GM12874 (cell line): Measurements from ENCODE around the gene KAT6B.

Experiments
- TF ChIP-seq, protein P1 (sequence below): IDR thresholded peaks from 2 replicates; pipeline ENCODE4 v1.5.1; 2011; ENCODE audit warnings: low read depth, mild to moderate bottlenecking, control low read depth, low read length, moderate library complexity; ENCODE audit not compliant: insufficient read depth

KAT6B gene

DNA sequence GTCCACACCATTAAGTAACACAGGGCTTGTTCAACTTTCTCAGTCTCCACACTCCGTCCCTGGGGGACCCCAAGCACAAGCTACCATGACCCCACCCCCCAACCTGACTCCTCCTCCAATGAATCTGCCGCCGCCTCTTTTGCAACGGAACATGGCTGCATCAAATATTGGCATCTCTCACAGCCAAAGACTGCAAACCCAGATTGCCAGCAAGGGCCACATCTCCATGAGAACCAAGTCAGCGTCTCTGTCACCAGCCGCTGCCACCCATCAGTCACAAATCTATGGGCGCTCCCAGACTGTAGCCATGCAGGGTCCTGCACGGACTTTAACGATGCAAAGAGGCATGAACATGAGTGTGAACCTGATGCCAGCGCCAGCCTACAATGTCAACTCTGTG lies 204.0 kb downstream of the KAT6B start:
- TF ChIP-seq, protein P1, sequence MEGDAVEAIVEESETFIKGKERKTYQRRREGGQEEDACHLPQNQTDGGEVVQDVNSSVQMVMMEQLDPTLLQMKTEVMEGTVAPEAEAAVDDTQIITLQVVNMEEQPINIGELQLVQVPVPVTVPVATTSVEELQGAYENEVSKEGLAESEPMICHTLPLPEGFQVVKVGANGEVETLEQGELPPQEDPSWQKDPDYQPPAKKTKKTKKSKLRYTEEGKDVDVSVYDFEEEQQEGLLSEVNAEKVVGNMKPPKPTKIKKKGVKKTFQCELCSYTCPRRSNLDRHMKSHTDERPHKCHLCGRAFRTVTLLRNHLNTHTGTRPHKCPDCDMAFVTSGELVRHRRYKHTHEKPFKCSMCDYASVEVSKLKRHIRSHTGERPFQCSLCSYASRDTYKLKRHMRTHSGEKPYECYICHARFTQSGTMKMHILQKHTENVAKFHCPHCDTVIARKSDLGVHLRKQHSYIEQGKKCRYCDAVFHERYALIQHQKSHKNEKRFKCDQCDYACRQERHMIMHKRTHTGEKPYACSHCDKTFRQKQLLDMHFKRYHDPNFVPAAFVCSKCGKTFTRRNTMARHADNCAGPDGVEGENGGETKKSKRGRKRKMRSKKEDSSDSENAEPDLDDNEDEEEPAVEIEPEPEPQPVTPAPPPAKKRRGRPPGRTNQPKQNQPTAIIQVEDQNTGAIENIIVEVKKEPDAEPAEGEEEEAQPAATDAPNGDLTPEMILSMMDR: no peak

DNA sequence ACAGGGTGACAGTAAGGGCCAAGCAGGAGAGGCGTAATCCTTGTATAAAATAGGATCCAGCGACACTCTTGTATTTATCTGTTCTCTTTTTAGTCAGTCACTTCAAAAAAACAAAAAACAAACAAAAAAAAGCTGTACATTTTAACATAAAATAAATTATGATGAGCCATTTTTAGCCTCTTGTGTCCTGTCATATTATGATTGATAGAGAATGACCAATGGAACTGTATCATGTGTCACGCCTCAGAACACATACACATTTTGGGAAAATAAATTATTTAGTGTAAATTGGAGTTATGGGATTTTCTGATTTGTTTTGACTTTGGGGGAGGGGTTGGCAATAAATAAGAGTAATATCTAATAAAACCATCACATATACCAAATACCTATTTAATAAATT lies 205.7 kb downstream of the KAT6B start:
- TF ChIP-seq, protein P1: no peak

DNA sequence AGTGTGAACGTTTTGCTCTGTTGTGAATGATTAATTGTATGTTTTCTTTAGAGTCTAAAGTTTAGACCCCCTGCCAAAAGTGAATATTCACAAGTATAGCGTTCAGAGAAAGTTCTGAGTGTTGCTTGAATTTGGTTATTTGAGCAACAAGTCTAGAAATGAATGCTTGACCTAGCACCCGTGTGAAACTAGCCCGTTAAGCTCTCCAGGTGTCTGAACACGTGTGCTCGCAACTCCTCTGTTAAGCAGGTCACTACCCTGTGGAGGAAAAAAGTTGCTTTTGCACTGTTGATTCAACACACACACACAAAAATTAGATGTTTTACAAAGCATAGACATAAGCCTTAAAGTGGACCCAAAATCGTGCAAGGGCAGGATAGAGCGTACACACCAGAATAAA lies 206.4 kb downstream of the KAT6B start:
- TF ChIP-seq, protein P1: no peak

DNA sequence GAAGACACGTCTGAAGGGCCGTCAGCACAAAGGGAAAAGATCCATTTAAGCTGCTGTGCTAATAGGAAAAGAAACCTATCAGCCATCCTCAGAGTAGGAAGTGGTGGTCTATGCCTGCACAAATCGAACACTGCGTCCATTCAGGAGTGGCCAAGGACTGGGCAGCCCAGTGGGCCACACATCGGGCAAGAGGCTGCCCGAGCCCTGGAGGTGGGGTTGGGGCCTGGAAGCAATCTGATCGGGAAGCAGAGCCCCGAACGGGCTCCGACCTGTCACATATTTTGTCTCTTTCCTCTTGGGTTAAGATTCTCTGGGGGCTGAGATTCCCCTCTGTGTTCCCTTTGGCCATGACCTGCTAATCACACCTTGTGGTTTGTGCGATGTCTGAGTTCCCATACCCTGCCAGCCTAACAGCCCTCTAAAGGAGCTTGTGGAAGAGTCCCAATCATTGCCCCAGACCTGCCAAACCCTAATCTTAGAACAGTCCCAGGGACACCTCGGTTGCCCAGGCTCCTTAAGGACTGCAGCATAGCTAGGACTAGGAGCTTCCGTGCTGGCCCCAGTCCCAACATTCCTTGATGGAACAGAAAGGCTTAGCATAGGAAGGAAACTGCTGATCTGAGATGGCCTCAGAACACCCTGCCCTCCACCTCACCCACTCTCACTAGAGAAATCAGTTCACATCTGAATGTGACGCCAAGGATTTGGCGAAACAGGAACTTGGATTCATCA lies 207.2 kb downstream of the KAT6B start:
- TF ChIP-seq, protein P1: no peak

DNA sequence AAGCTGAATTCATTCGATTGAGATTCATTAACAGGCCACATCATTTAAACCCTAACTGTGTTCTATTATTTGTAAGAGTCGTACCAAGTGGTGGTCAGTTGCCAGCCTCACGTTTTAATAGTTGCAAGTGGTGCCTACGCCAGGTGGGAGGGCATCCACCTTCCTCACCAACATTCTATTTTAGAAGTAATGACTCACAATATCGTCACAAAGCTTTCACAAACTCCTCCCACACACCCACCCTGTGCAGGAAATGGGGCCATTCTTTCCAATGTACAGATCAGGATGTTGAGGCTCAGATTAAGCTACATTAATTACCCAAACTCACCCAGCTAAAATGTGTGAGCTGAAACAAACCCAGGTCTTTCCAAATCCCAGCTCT lies 207.7 kb downstream of the KAT6B start:
- TF ChIP-seq, protein P1: no peak

DNA sequence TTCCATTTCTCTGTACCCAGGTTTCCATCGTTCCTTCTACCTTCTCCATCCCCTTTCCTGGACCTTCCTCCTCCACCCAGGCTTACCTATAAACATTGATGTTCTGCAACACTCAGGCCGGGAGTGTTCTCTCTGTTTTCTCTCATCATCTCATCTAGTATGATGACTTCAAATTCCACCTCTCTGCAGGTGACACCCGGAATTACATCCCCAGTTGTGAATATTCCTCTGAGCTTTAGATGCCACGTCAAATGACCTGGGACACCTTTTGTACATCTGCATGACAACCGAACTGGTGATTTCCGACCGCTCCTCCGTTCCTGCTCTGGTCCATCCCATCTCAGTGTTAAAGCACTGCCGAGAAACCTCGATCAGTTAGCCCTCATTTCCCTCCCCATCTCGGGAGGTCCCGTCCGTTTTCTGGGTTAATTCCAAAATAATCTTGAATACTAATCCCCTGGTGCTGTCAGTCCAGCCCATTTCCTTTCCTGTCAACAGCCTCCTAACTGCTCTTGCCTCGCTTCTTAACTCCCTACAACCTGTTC lies 208.4 kb downstream of the KAT6B start:
- TF ChIP-seq, protein P1: no peak

DNA sequence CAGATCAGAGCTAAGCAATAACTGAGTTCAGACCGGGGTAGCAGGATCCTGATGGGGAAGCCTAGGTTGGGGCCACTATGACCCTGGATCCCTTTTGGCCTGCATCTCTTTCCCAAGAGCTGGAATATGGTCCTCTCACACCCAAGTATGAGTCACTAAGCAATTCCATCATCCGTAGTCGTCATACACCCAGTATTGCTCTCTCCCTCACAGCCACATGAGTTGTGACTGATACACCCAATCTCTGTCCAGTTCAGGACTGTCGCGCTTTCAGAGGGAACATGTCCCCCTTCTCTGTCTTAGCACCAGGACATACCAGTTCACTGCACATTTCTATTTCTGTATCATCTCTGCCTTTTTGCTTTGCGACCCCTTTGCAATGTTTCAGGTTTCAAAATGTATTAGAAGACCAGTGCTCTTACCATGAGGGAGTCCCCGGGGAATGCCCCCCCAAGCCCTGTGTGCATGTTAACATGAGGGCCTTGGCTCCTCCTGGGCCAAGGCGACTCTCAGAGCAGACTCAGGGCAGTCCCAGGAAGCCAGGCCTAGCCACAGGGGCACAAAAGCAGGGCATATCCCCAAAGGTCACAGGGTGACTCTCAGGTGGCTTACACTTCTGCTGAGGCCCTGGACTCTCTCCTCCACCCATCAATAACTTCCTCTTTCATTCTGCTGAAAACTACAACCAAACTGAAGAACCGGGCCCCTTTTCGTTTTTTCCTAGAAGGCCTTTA lies 209.7 kb downstream of the KAT6B start:
- TF ChIP-seq, protein P1: no peak
